Measurements from ENCODE around the gene SSTR1. TPM values are rescaled to one million over a fixed set of nuclear protein-coding genes. Genes with fewer than 3 reads are reported as not detected.

The SSTR1 gene
- total RNA-seq, 1 donor from 2014 or later = not detected

DNA sequence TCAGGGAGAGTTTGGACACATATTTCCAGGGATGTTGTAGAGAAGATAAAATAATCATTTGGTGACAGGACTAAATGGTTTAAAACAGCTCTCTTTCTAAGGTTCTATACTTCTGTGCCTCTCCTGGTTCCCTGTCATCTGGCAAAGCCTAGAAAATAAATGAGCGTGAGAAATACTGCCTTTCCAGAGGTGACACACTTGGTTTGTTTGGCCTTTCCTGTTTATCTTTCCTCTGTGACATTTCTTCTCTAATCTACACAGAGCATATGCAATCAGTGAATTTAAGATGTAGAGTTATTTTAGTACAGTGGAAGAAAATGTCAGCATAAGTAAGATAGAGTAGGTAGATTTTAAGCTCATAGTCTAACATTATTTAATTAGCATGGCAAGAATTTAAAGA lies 22.0 kb upstream of the SSTR1 start:
- TF ChIP-seq, protein P1, sequence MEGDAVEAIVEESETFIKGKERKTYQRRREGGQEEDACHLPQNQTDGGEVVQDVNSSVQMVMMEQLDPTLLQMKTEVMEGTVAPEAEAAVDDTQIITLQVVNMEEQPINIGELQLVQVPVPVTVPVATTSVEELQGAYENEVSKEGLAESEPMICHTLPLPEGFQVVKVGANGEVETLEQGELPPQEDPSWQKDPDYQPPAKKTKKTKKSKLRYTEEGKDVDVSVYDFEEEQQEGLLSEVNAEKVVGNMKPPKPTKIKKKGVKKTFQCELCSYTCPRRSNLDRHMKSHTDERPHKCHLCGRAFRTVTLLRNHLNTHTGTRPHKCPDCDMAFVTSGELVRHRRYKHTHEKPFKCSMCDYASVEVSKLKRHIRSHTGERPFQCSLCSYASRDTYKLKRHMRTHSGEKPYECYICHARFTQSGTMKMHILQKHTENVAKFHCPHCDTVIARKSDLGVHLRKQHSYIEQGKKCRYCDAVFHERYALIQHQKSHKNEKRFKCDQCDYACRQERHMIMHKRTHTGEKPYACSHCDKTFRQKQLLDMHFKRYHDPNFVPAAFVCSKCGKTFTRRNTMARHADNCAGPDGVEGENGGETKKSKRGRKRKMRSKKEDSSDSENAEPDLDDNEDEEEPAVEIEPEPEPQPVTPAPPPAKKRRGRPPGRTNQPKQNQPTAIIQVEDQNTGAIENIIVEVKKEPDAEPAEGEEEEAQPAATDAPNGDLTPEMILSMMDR (IDR thresholded peaks at IDR 0.05; ENCODE audit: insufficient read depth, low read depth, low read length) = no peak
- no peak for TF ChIP-seq EZH2 (IDR thresholded peaks at IDR 0.05; ENCODE audit: insufficient read depth, low read length)
- Histone ChIP-seq H3K4me1 (ENCODE audit: insufficient read depth, low read length) (no peaks in the 10 kb centered on the region), H3K79me2 (ENCODE audit: insufficient read depth, low read length) (no peaks in the 10 kb centered on the region), H3K36me3 (ENCODE audit: insufficient read depth, low read length) (no peaks in the 10 kb centered on the region), H3K4me3 (ENCODE audit: insufficient read depth, low read depth, low read length) (no peak overlapping the region), H3K9ac (ENCODE audit: low read length) (no peak overlapping the region), H3K27me3 (ENCODE audit: insufficient read depth, low read length) (no peaks in the 10 kb centered on the region), H3K4me2 (ENCODE audit: low read length) (no peak overlapping the region), H4K20me1 (ENCODE audit: insufficient read depth, low read length) (no peaks in the 10 kb centered on the region), H2AFZ (ENCODE audit: low read depth, low read length) (no peak overlapping the region), H3K27ac (ENCODE audit: low read depth, low read length) (no peak overlapping the region), H3K9me3 (ENCODE audit: insufficient read depth, low read depth, low read length) (no peaks in the 10 kb centered on the region)
- peaks cover 5% of the 10 kb centered on the region for H3K4me1 Mint-ChIP-seq (ENCODE audit: low read depth, unreplicated experiment)
- FAIRE-seq (no peak), DNase-seq (ENCODE audit: low read depth) (no peak)
- no peaks in the 10 kb centered on the region for H3K9me3 Mint-ChIP-seq (ENCODE audit: unreplicated experiment)
- peaks cover 11% of the 10 kb centered on the region for H3K27me3 Mint-ChIP-seq (ENCODE audit: low read depth, unreplicated experiment)
- no peak overlapping the region for H3K27ac Mint-ChIP-seq (ENCODE audit: unreplicated experiment)
- no peaks in the 10 kb centered on the region for H3K36me3 Mint-ChIP-seq (ENCODE audit: low read depth, unreplicated experiment)
- H3K4me3 Mint-ChIP-seq (ENCODE audit: unreplicated experiment) = no peak overlapping the region

DNA sequence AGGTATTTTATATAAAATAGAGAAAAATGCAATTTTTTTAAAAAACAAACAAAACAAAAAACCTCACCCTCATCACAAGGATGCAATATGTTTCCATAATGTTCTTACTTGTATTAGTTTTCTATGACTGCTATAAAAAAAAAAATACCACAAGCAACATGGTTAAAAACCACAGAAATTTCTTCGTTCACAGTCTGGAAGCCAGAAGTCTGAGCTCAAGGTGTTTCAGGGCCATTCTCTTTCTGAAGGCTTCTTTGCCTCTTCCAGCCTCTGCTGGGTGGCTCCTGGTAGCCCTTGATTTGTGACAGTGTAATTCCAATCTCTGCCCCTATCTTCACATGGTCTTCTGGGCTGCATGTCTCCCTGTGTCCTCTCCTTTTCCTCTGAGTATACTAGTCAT lies 21.5 kb upstream of the SSTR1 start:
- H2AFZ ChIP-seq (ENCODE audit: low read depth, low read length) = no peak overlapping the region
- no peak overlapping the region for H3K27ac ChIP-seq (ENCODE audit: low read depth, low read length)
- Mint-ChIP-seq H3K4me1 (ENCODE audit: low read depth, unreplicated experiment) (peaks cover 9% of the 10 kb centered on the region), H3K36me3 (ENCODE audit: low read depth, unreplicated experiment) (no peaks in the 10 kb centered on the region), H3K4me3 (ENCODE audit: unreplicated experiment) (no peak overlapping the region), H3K9me3 (ENCODE audit: unreplicated experiment) (peaks cover 2% of the 10 kb centered on the region), H3K27me3 (ENCODE audit: low read depth, unreplicated experiment) (peaks cover 16% of the 10 kb centered on the region), H3K27ac (ENCODE audit: unreplicated experiment) (no peak overlapping the region)
- DNase-seq (ENCODE audit: low read depth) (no peak), FAIRE-seq (no peak)
- H3K4me1 ChIP-seq (ENCODE audit: insufficient read depth, low read length) = no peaks in the 10 kb centered on the region
- TF ChIP-seq EZH2 (IDR thresholded peaks at IDR 0.05; ENCODE audit: insufficient read depth, low read length) = no peak
- no peaks in the 10 kb centered on the region for H3K79me2 ChIP-seq (ENCODE audit: insufficient read depth, low read length)
- H3K4me3 ChIP-seq (ENCODE audit: insufficient read depth, low read depth, low read length) = no peak overlapping the region
- no peaks in the 10 kb centered on the region for H3K9me3 ChIP-seq (ENCODE audit: insufficient read depth, low read depth, low read length)
- H3K27me3 ChIP-seq (ENCODE audit: insufficient read depth, low read length) = no peaks in the 10 kb centered on the region
- no peaks in the 10 kb centered on the region for H3K36me3 ChIP-seq (ENCODE audit: insufficient read depth, low read length)
- H4K20me1 ChIP-seq (ENCODE audit: insufficient read depth, low read length) = no peaks in the 10 kb centered on the region
- H3K4me2 ChIP-seq (ENCODE audit: low read length) = no peak overlapping the region
- H3K9ac ChIP-seq (ENCODE audit: low read length) = no peak overlapping the region

DNA sequence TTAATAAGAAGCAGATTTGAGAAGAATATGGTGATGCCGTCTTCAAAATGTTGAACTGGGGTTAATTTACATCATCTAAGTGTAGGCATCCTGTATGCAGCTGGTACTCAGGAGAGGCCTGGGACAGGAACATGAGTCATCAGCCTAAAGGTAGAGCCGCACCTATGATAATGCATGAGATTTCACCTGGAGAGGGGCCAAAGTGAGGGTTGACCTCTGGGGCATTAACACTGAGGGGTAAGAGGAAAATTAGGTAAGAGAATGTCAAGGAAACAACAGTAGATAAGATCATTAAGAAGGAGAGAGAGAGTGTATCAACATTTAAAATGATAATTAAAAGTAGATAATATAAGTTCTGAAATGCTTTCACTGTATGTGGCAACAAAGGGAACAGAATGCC lies 20.2 kb upstream of the SSTR1 start:
- Mint-ChIP-seq H3K9me3 (ENCODE audit: unreplicated experiment) (peaks cover 5% of the 10 kb centered on the region), H3K36me3 (ENCODE audit: low read depth, unreplicated experiment) (no peaks in the 10 kb centered on the region), H3K27ac (ENCODE audit: unreplicated experiment) (no peak overlapping the region), H3K27me3 (ENCODE audit: low read depth, unreplicated experiment) (peaks cover 30% of the 10 kb centered on the region), H3K4me3 (ENCODE audit: unreplicated experiment) (no peak overlapping the region), H3K4me1 (ENCODE audit: low read depth, unreplicated experiment) (peaks cover 13% of the 10 kb centered on the region)
- no peaks in the 10 kb centered on the region for H3K27me3 ChIP-seq (ENCODE audit: insufficient read depth, low read length)
- no peaks in the 10 kb centered on the region for H3K4me1 ChIP-seq (ENCODE audit: insufficient read depth, low read length)
- no peaks in the 10 kb centered on the region for H3K9me3 ChIP-seq (ENCODE audit: insufficient read depth, low read depth, low read length)
- no peak overlapping the region for H2AFZ ChIP-seq (ENCODE audit: low read depth, low read length)
- DNase-seq (ENCODE audit: low read depth) (no peak), FAIRE-seq (no peak)
- H3K4me3 ChIP-seq (ENCODE audit: insufficient read depth, low read depth, low read length) = no peak overlapping the region
- H3K4me2 ChIP-seq (ENCODE audit: low read length) = no peak overlapping the region
- H3K36me3 ChIP-seq (ENCODE audit: insufficient read depth, low read length) = no peaks in the 10 kb centered on the region
- no peaks in the 10 kb centered on the region for H3K79me2 ChIP-seq (ENCODE audit: insufficient read depth, low read length)
- TF ChIP-seq EZH2 (IDR thresholded peaks at IDR 0.05; ENCODE audit: insufficient read depth, low read length) = no peak
- TF ChIP-seq, protein P1 (IDR thresholded peaks at IDR 0.05; ENCODE audit: insufficient read depth, low read depth, low read length) = no peak
- H3K27ac ChIP-seq (ENCODE audit: low read depth, low read length) = no peak overlapping the region
- no peak overlapping the region for H3K9ac ChIP-seq (ENCODE audit: low read length)
- H4K20me1 ChIP-seq (ENCODE audit: insufficient read depth, low read length) = no peaks in the 10 kb centered on the region

Data from astrocyte (in vitro differentiated cells and primary cell).